Stomach (tissue), 4 donors: ENCODE results near the gene ANLN.

Experiments
- EP300 ChIP-seq: sonication (generic); formaldehyde crosslinking; IDR thresholded peaks from one replicate; pipeline ENCODE4 v1.6.1; 2017; ENCODE audit warnings: antibody characterized with exemption
- POLR2A ChIP-seq, 4 donors: fragments of 450-650 bp; IDR thresholded peaks; one replicate each; pipeline ENCODE4 v1.6.1; 2016; ENCODE audit warnings: antibody characterized with exemption in 4 of 4, control low read depth in 2 of 4, mild to moderate bottlenecking in 1 of 4, moderate library complexity in 1 of 4
- POLR2AphosphoS5 ChIP-seq, 3 donors: sonication (generic); formaldehyde crosslinking; IDR thresholded peaks; one replicate each; pipeline ENCODE4 v1.6.1; 2016; ENCODE audit warnings: antibody characterized with exemption in 3 of 3
- TF ChIP-seq, protein P1 (sequence below), 7 experiments: fragments of 450-650 bp in 4 of 7; fragments of 200-600 bp in 3 of 7; sonication (generic) in 3 of 7; IDR thresholded peaks; one replicate each; pipeline ENCODE4 v1.5.1; 2016 to 2019; ENCODE audit warnings: antibody characterized with exemption in 7 of 7, control low read depth in 2 of 7, mild to moderate bottlenecking in 1 of 7

DNA sequence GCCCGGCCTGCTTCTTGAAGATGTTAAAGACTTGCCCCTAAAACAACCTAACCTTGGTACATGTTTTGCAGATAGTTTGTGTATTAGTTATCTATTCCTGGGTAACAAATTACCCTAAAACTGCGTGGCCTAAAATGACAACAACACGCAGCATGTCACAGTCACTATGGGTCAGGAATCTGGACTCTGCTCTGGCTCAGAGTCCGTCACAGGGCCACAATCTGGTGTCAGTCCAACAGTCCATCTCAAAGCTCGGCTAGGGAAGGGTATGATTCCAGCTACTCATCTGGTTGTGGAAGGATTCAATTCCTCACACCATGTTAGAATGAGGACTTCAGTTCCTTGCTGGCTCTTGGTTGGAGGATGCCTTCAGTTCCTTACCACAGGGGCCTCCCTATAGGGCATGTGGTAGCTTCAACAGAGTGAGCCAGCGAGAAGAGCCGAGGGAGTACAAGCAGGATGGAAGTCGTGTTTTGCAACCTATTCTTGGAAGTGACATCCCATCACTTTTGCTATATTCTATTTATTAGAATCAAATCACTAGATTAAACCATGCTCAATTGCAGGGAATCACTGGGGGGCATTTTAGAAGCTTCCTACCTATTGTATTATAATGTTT, 71.3 kb downstream of the ANLN start:
- TF ChIP-seq POLR2AphosphoS5 (IDR thresholded peaks at IDR 0.05) (no peak), EP300 (no peak), POLR2A (IDR thresholded peaks at IDR 0.05) (no peak)
- TF ChIP-seq, protein P1, sequence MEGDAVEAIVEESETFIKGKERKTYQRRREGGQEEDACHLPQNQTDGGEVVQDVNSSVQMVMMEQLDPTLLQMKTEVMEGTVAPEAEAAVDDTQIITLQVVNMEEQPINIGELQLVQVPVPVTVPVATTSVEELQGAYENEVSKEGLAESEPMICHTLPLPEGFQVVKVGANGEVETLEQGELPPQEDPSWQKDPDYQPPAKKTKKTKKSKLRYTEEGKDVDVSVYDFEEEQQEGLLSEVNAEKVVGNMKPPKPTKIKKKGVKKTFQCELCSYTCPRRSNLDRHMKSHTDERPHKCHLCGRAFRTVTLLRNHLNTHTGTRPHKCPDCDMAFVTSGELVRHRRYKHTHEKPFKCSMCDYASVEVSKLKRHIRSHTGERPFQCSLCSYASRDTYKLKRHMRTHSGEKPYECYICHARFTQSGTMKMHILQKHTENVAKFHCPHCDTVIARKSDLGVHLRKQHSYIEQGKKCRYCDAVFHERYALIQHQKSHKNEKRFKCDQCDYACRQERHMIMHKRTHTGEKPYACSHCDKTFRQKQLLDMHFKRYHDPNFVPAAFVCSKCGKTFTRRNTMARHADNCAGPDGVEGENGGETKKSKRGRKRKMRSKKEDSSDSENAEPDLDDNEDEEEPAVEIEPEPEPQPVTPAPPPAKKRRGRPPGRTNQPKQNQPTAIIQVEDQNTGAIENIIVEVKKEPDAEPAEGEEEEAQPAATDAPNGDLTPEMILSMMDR (IDR thresholded peaks at IDR 0.05): no peak
